ENCODE measurements around the gene SLC6A9.

GRCh38 chr1:43953361-43953760 lies 77.9 kb downstream of the SLC6A9 start:
- TF ChIP-seq CTCF (IDR thresholded peaks at IDR 0.05) (no peak), POLR2A (IDR thresholded peaks at IDR 0.05) (no peak)

All from prostate gland (tissue), 2 donors.